Measurements from ENCODE around the gene ZNF775.
A peak's percentile ranks its signal among the peaks of the same experiment; 100 is the strongest.

The ZNF775 gene

DNA sequence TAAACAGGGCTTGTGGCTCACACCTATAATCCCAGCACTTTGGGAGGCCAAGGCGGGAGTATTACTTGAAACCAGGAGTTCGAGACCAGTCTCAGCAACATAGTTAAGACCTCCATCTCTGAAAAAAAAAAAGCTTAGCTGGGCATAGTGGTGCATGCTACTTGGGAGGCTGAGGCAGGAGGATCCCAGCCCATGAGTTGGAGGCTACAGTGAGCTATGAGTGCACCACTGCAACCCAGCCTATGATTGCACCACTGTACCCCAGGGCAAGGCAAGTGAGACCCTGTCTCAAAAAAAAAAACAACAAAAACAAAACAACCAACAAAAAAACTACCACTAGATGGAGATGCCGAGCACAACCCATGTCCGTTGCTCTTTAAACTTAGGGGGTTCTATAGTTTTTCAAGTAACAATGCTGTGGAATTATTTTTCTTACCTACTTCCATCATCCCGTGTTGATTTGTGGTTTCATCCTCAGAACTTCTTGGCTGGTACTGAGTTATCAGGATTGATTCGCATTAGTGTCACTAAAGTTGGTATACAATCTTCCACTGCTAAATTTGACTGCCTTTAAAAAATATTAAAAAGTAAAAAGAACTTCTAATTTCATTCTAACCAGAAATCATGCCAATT, 22.7 kb upstream of the ZNF775 start:
- TF ChIP-seq, protein P1, sequence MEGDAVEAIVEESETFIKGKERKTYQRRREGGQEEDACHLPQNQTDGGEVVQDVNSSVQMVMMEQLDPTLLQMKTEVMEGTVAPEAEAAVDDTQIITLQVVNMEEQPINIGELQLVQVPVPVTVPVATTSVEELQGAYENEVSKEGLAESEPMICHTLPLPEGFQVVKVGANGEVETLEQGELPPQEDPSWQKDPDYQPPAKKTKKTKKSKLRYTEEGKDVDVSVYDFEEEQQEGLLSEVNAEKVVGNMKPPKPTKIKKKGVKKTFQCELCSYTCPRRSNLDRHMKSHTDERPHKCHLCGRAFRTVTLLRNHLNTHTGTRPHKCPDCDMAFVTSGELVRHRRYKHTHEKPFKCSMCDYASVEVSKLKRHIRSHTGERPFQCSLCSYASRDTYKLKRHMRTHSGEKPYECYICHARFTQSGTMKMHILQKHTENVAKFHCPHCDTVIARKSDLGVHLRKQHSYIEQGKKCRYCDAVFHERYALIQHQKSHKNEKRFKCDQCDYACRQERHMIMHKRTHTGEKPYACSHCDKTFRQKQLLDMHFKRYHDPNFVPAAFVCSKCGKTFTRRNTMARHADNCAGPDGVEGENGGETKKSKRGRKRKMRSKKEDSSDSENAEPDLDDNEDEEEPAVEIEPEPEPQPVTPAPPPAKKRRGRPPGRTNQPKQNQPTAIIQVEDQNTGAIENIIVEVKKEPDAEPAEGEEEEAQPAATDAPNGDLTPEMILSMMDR (IDR thresholded peaks at IDR 0.05; ENCODE audit: control insufficient read depth, insufficient read depth, low read depth, low read length, missing control alignments), result peak; percentile 78
- DNase-seq (ENCODE audit: low read depth), result no peak
- no peak overlapping the region for H3K4me3 ChIP-seq (ENCODE audit: control insufficient read depth, low read depth, low read length)

DNA sequence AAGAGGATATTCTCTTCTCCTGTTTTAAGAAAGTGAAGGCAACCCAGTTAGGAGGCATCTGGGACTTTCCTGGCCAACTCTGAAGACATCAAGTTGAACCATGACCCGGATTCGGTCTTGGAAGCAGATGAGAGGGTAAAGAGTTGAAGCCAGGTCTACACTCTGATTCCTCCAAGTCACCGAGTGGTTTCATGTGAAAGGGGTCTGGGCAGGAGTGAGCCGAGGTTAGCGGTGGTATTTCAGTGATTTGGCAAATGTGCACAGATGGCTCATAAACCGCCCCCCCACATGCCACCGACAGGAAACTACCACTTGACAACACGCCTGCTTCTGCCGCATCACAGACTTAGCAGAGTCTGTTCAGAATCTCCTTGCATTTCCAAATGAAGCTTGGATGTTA, 21.9 kb upstream of the ZNF775 start:
- TF ChIP-seq, protein P1 (IDR thresholded peaks at IDR 0.05; ENCODE audit: control insufficient read depth, insufficient read depth, low read depth, low read length, missing control alignments), result no peak
- H3K4me3 ChIP-seq (ENCODE audit: control insufficient read depth, low read depth, low read length), result no peak overlapping the region
- DNase-seq (ENCODE audit: low read depth), result no peak

DNA sequence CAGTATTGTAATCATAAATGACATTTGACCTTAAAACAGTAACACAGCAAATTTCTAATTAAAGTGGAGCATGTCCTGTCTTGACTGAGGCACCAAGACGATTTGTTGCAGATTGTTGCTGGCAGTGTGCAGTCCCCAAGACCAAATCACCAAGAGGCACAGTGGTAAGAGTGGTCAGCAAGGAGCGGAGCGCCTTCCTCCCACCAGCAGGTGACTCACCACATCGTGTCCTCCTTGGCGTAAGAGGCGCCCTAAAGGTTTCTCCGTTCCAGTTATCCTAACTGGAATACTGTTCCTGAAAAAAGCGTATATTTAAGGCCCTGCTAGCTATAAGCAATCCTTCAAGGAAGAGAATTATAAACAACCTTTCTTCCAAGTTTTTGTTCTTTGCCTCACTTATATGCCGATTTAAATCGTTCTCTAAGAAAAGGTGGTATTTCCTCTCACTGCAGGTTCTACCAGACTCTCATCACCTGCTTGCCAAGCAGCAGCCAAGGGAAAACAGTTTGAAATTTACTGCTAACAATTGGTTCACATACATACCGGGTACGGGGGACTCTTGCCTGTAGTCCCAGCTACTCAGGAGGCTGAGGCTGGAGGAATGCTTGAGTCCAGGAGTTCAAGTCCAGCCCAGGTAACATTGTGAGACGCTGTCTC, 21.2 kb upstream of the ZNF775 start:
- no peak for DNase-seq (ENCODE audit: low read depth)
- TF ChIP-seq, protein P1 (IDR thresholded peaks at IDR 0.05; ENCODE audit: control insufficient read depth, insufficient read depth, low read depth, low read length, missing control alignments), result no peak
- no peak overlapping the region for H3K4me3 ChIP-seq (ENCODE audit: control insufficient read depth, low read depth, low read length)

DNA sequence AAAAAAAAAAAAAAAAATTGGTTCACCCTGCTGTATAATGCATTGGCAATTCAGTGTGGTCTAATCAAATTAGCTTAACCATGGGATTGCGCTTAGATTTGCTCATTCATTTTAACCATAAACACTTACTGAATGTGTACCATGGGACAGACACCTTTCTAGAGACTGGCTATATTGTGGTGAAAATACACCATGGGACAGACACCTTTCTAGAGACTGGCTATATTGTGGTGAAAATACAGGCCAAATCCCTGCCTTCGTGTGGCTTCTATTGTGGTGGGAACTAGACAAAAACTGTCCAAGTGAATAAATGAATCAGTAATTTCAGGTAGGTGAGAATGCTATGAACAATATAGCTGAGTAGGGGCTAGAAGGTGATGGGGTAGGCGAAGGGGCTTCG, 20.7 kb upstream of the ZNF775 start:
- TF ChIP-seq, protein P1 (IDR thresholded peaks at IDR 0.05; ENCODE audit: control insufficient read depth, insufficient read depth, low read depth, low read length, missing control alignments), result no peak
- H3K4me3 ChIP-seq (ENCODE audit: control insufficient read depth, low read depth, low read length), result no peak overlapping the region
- no peak for DNase-seq (ENCODE audit: low read depth)

DNA sequence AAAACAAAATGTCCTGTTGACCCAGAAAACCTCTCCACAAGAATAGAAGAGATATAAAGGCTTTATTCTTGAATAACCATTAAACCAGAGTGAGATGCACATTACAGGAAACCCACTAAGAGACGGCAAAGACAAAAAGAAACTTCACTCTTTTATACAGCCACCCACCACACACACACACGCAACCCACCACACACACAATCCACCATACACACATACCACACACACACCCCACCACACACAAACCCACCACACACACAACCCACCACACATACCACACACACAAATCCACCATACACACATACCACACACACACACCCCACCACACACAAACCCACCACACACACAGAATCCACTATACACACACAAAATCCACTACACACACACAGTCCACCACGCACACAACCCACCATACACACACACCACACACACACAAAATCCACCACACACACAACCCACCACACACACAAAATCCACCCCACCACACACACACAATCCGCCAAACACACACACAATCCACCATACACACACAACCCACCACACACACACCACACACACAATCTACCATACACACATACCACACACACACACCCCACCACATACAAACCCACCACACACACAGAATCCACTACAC, 20.0 kb upstream of the ZNF775 start:
- no peak overlapping the region for H3K4me3 ChIP-seq (ENCODE audit: control insufficient read depth, low read depth, low read length)
- no peak for DNase-seq (ENCODE audit: low read depth)
- TF ChIP-seq, protein P1 (IDR thresholded peaks at IDR 0.05; ENCODE audit: control insufficient read depth, insufficient read depth, low read depth, low read length, missing control alignments), result no peak

DNA sequence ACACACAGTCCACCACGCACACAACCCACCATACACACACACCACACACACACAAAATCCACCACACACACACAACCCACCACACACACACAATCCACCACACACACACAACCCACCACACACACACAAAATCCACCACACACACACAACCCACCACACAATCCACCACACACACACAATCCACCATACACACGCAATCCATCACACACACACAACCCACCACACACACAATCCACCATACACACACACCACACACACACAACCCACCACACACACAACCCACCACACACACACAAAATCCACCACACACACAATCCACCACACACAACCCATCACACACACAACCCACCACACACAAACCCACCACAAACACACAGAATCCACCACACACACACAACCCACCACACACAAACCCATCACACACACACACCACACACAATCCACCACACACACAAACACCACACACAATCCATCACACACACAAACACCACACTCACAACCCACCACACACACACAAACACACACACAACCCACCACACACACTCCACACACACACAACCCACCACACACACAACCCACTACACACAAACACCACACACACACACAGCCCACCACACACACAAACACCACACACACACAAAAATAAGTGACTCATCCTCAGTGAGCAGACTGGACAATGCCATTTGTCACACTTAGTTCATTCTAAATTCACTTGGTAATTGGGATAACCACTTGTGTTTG, 19.3 kb upstream of the ZNF775 start:
- H3K4me3 ChIP-seq (ENCODE audit: control insufficient read depth, low read depth, low read length), result no peak overlapping the region
- TF ChIP-seq, protein P1 (IDR thresholded peaks at IDR 0.05; ENCODE audit: control insufficient read depth, insufficient read depth, low read depth, low read length, missing control alignments), result no peak
- DNase-seq (ENCODE audit: low read depth), result no peak

All from AG09309 (cell line).